Neural cell (in vitro differentiated cells): ENCODE results near the gene PBX3.

Experiments
- EP300 ChIP-seq: fragments of 450-650 bp; conservative IDR thresholded peaks from 2 replicates; pipeline ENCODE4 v1.6.1; 2014; ENCODE audit warnings: antibody characterized with exemption, mild to moderate bottlenecking, moderate library complexity; ENCODE audit not compliant: poor library complexity, severe bottlenecking
- EZH2 ChIP-seq: fragments of 200-600, 300-800 bp; shearing (Covaris generic), sonication (generic); IDR thresholded peaks from 2 replicates; pipeline ENCODE4 v1.6.1; 2014; ENCODE audit warnings: antibody characterized with exemption, low read length, borderline replicate concordance, mild to moderate bottlenecking; ENCODE audit not compliant: insufficient read depth, poor library complexity, severe bottlenecking
- POLR2AphosphoS5 ChIP-seq: IDR thresholded peaks from 2 replicates; pipeline ENCODE4 v1.6.1; 2012
- RAD21 ChIP-seq: fragments of 450-650 bp; conservative IDR thresholded peaks from 2 replicates; pipeline ENCODE4 v1.6.1; 2014; ENCODE audit warnings: antibody characterized with exemption, mild to moderate bottlenecking, moderate library complexity
- SMC3 ChIP-seq: fragments of 450-650 bp; conservative IDR thresholded peaks from 2 replicates; pipeline ENCODE4 v1.6.1; 2014; ENCODE audit warnings: antibody characterized with exemption, mild to moderate bottlenecking, moderate library complexity; ENCODE audit not compliant: poor library complexity
- TF ChIP-seq, protein P1 (sequence below): fragments of 450-650 bp; IDR thresholded peaks from 2 replicates; pipeline ENCODE4 v1.5.1; 2014; ENCODE audit warnings: antibody characterized with exemption, mild to moderate bottlenecking, moderate library complexity; ENCODE audit not compliant: poor library complexity, severe bottlenecking

DNA sequence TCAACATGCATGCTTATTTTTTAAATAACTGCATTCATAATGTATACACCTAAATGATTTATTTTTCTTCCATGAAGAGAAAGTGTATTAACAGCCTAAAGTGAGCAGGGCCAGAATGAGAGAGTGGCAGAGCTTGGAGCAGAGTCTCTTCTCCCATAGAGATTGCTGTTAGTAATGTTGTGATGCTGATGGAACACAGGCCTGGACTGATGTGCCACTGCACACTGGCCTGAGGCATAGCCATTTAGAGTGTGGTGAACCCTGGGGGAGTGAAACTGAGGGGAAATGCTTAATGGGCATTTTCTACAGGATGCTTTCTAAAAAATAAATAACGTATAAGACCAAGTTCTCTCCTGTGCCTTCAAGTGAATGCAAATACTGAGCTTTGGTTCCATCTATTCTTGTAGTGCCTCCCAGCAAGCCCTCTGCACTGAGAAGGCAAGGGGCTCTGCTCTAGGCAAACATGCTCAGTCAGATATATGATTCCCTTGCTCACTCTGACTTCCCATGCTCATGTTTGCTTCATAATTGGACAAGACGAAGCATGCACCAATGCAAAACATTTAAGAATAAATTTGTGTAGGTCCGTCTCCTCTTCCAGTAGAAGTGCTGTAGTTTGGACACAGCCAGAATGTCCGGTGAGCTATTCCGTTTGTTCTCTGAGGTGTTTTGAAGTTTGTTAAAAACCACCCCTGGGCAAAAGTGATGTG lies 185.7 kb downstream of the PBX3 start:
- TF ChIP-seq SMC3 (no peak), POLR2AphosphoS5 (no peak), EP300 (no peak), EZH2 (no peak), RAD21 (no peak)
- TF ChIP-seq, protein P1, sequence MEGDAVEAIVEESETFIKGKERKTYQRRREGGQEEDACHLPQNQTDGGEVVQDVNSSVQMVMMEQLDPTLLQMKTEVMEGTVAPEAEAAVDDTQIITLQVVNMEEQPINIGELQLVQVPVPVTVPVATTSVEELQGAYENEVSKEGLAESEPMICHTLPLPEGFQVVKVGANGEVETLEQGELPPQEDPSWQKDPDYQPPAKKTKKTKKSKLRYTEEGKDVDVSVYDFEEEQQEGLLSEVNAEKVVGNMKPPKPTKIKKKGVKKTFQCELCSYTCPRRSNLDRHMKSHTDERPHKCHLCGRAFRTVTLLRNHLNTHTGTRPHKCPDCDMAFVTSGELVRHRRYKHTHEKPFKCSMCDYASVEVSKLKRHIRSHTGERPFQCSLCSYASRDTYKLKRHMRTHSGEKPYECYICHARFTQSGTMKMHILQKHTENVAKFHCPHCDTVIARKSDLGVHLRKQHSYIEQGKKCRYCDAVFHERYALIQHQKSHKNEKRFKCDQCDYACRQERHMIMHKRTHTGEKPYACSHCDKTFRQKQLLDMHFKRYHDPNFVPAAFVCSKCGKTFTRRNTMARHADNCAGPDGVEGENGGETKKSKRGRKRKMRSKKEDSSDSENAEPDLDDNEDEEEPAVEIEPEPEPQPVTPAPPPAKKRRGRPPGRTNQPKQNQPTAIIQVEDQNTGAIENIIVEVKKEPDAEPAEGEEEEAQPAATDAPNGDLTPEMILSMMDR: no peak
